PC-3 (cell line): ENCODE results near the gene ARNT2. TPM values are rescaled to one million over a fixed set of nuclear protein-coding genes. Genes with fewer than 3 reads are reported as not detected.
A peak's percentile ranks its signal among the peaks of the same experiment; 100 is the strongest.

Experiments used
- ATAC-seq: fragments of 200-7000 bp; cut with Tn5 transposase; 2 replicates; pipeline ENCODE4 v1.9.1; 2020; ENCODE audit warnings: mild to moderate bottlenecking, moderate library complexity
- BruUV-seq: library from RNA; stranded (reverse); fragments of 400-500 nt; replicated peaks from 2 replicates; lab custom pipeline; 2021; lab: Mats Ljungman, UMichigan
- CTCF ChIA-PET: fragments of 300-600 bp; sonication (Branson Sonifier 250); formaldehyde crosslinking; loops from one replicate; lab custom pipeline; 2022; ENCODE audit warnings: antibody characterized with exemption; lab: Charles Lee
- POLR2A ChIA-PET: fragments of 300-600 bp; sonication (Branson Sonifier 250); formaldehyde crosslinking; loops from one replicate; lab custom pipeline; 2022; ENCODE audit warnings: antibody characterized with exemption; ENCODE audit not compliant: unreplicated experiment; lab: Charles Lee
- DNase-seq: peaks from one replicate; pipeline ENCODE4 v3.0.0-alpha.2; 2015
- H2AFZ ChIP-seq: fragments of 300-600 bp; sonication (generic); 2 replicates; pipeline ENCODE4 v1.6.0; 2016; ENCODE audit warnings: antibody characterized with exemption, low read length
- H3F3A ChIP-seq: fragments of 300-600 bp; sonication (generic); one replicate; pipeline ENCODE4 v1.6.0; 2017; ENCODE audit warnings: antibody characterized with exemption, low read length, control low read depth, mild to moderate bottlenecking; ENCODE audit not compliant: unreplicated experiment
- H3K27ac ChIP-seq: fragments of 300-600 bp; sonication (generic); 2 replicates; pipeline ENCODE4 v1.5.1; 2016; ENCODE audit warnings: mild to moderate bottlenecking, low read length
- H3K27me3 ChIP-seq: fragments of 300-600 bp; sonication (generic); 2 replicates; pipeline ENCODE4 v1.6.1; 2016; ENCODE audit warnings: low read length, mixed read lengths
- H3K36me3 ChIP-seq: fragments of 300-600 bp; sonication (generic); 2 replicates; pipeline ENCODE4 v1.6.1; 2016; ENCODE audit warnings: low read depth, mixed run types, low read length, mixed read lengths
- H3K4me1 ChIP-seq: fragments of 300-600 bp; sonication (generic); 2 replicates; pipeline ENCODE4 v1.5.1; 2016; ENCODE audit warnings: low read length; ENCODE audit not compliant: insufficient read depth
- H3K4me2 ChIP-seq: fragments of 300-600 bp; sonication (generic); 2 replicates; pipeline ENCODE4 v1.6.0; 2016; ENCODE audit warnings: low read length
- H3K4me3 ChIP-seq: fragments of 300-600 bp; sonication (generic); 2 replicates; pipeline ENCODE4 v1.5.1; 2016; ENCODE audit warnings: mild to moderate bottlenecking, low read length, mixed read lengths
- H3K79me2 ChIP-seq: fragments of 300-600 bp; sonication (generic); 2 replicates; pipeline ENCODE4 v1.6.1; 2017; ENCODE audit warnings: low read length, mixed read lengths
- H3K9ac ChIP-seq: fragments of 300-600 bp; sonication (generic); 2 replicates; pipeline ENCODE4 v1.6.0; 2016; ENCODE audit warnings: mild to moderate bottlenecking, low read length
- H3K9me2 ChIP-seq: fragments of 300-600 bp; sonication (generic); replicated peaks from 2 replicates; pipeline ENCODE4 v1.6.1; 2016; ENCODE audit warnings: mixed run types, low read length, mixed read lengths
- H3K9me3 ChIP-seq: fragments of 300-600 bp; sonication (generic); 2 replicates; pipeline ENCODE4 v1.6.1; 2016; ENCODE audit warnings: low read length, mixed read lengths
- H4K20me1 ChIP-seq: fragments of 300-600 bp; sonication (generic); 2 replicates; pipeline ENCODE4 v1.6.1; 2016; ENCODE audit warnings: low read length, mixed read lengths
- CTCF ChIP-seq: fragments of 300-600 bp; sonication (generic); conservative IDR thresholded peaks from 2 replicates; pipeline ENCODE4 v1.5.1; 2017; ENCODE audit warnings: antibody characterized with exemption, low read depth, mild to moderate bottlenecking, low read length
- EZH2 ChIP-seq: fragments of 300-600 bp; sonication (generic); IDR thresholded peaks from one replicate; pipeline ENCODE4 v1.6.1; 2017; ENCODE audit warnings: antibody characterized with exemption, mild to moderate bottlenecking, low read length; ENCODE audit not compliant: unreplicated experiment
- EZH2phosphoT487 ChIP-seq: fragments of 300-600 bp; sonication (generic); IDR thresholded peaks from 2 replicates; pipeline ENCODE4 v1.6.1; 2018; ENCODE audit warnings: mild to moderate bottlenecking, antibody characterized with exemption, low read length, borderline replicate concordance
- intact Hi-C: fragments of 100-400 bp; cut with micrococcal nuclease; formaldehyde crosslinking; loops from 2 replicates; pipeline ENCODE4 v1.9.0; 2023
- total RNA-seq: library from RNA; depleted of rRNA; stranded (reverse); fragments of >200 nt; gene quantifications from 2 replicates; pipeline ENCODE4 v1.2.3, GENCODE V29; 2014

The ARNT2 gene
- total RNA-seq, 1 experiment from 2014 or later = 0.11 TPM

DNA sequence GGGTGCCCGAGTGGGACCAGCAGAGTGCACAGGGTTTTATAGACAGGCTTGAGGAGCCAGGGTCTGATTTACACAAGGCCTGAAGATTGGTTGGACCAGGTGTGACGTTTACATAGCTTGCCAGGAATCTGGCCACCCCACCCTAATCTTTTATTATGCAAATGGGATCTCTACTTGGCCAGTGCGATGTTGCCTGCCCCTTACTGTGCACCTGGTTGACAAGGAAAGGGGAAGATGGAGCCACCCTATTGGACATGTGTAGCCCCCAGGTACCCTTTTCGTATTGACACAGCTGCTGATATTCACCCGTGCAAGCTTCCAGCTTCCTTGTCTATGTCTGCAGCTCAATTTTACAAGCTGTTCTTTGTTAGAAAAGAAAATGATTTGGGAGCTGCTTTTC lies 132.0 kb downstream of the ARNT2 start:
- H3K9me2 ChIP-seq = no peaks in the 10 kb centered on the region
- no peak overlapping the region for H3K27ac ChIP-seq
- H3K9me3 ChIP-seq = no peaks in the 10 kb centered on the region
- intact Hi-C loops = no loop called here
- no peak overlapping the region for H3K4me3 ChIP-seq
- H3K9ac ChIP-seq = no peak overlapping the region
- TF ChIP-seq EZH2phosphoT487 = no peak
- TF ChIP-seq CTCF = no peak
- no peak for TF ChIP-seq EZH2
- no peaks in the 10 kb centered on the region for H3F3A ChIP-seq
- H3K79me2 ChIP-seq = no peaks in the 10 kb centered on the region
- no peak for DNase-seq
- ChIA-PET CTCF (no interaction called here), POLR2A (no interaction called here)
- H3K36me3 ChIP-seq = no peaks in the 10 kb centered on the region
- no TSS peak for BruUV-seq
- H3K4me2 ChIP-seq = peak overlapping the region; percentile 18
- peaks cover 6% of the 10 kb centered on the region; the same call in 1 of the 2 replicates for H3K4me1 ChIP-seq
- no peaks in the 10 kb centered on the region for H4K20me1 ChIP-seq
- no peak for ATAC-seq
- peaks cover 55% of the 10 kb centered on the region for H3K27me3 ChIP-seq
- no peak overlapping the region for H2AFZ ChIP-seq

DNA sequence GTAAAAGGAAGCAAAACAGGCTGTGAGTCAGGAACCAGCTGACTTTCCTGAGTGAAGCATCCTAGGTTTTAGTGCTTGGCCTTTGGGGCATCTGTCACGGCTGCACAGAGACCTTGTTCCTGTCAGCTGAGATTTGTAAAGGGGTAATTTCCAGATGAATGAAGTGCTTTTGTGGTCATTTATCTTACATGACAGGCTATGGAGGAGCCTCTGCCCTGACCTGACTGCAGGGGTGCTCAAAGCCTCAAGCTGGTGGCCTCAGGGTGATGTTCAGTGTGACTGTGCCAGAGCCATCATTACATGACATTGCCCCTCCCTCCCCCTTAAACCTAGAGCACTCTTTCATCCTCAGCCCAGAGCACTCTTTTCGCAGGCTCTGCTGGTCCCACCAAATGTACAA lies 132.5 kb downstream of the ARNT2 start:
- Histone ChIP-seq H3K36me3 (no peaks in the 10 kb centered on the region), H3K4me2 (0 out of 2 replicates have a peak overlapping the region, but pooled peaks have one; percentile 18), H3K9me3 (no peaks in the 10 kb centered on the region), H4K20me1 (no peaks in the 10 kb centered on the region), H3K27ac (no peak overlapping the region), H3K27me3 (peaks cover 53% of the 10 kb centered on the region), H3K9ac (no peak overlapping the region), H3F3A (no peaks in the 10 kb centered on the region), H3K79me2 (no peaks in the 10 kb centered on the region), H2AFZ (no peak overlapping the region), H3K4me3 (no peak overlapping the region), H3K4me1 (peaks cover 6% of the 10 kb centered on the region; the same call in 1 of the 2 replicates), H3K9me2 (no peaks in the 10 kb centered on the region)
- TF ChIP-seq EZH2 (no peak), EZH2phosphoT487 (no peak), CTCF (no peak)
- ChIA-PET POLR2A (no interaction called here), CTCF (no interaction called here)
- DNase-seq (no peak), ATAC-seq (no peak)
- intact Hi-C loops = no loop called here
- no TSS peak for BruUV-seq

DNA sequence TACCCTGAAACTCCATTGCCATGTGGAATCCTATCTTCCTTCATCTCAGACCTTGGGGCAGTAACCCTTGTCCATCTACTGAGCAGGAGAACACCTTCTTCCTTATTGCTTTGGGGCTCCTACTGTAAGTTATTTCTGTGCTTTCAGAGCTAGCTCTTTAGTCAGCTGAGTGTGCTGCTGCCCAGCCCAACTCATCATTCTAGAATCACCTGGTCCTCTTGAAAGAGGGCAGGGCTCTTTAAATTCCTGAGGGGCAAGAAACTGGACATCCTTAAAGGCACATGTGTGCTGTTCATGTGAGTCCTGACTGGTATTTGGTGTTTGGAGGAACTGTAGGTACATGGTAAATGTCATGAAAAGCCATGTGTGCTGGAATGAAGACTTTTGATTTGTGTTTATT lies 140.9 kb downstream of the ARNT2 start:
- H3K36me3 ChIP-seq = no peaks in the 10 kb centered on the region
- H3K27me3 ChIP-seq = peaks cover 51% of the 10 kb centered on the region; the same call in 1 of the 2 replicates
- H3K9ac ChIP-seq = no peak overlapping the region
- H3K79me2 ChIP-seq = no peaks in the 10 kb centered on the region
- H3K9me2 ChIP-seq = no peaks in the 10 kb centered on the region
- no peak for ATAC-seq
- CTCF ChIA-PET = no interaction called here
- H3K27ac ChIP-seq = no peak overlapping the region
- POLR2A ChIA-PET = no interaction called here
- DNase-seq = no peak
- H3K4me3 ChIP-seq = no peak overlapping the region
- TF ChIP-seq EZH2 = no peak
- no peak for TF ChIP-seq CTCF
- no peak for TF ChIP-seq EZH2phosphoT487
- no peaks in the 10 kb centered on the region for H4K20me1 ChIP-seq
- no peaks in the 10 kb centered on the region for H3K9me3 ChIP-seq
- peaks cover 7% of the 10 kb centered on the region; the same call in 1 of the 2 replicates for H3K4me1 ChIP-seq
- no peak overlapping the region for H2AFZ ChIP-seq
- H3F3A ChIP-seq = no peaks in the 10 kb centered on the region
- no peak overlapping the region for H3K4me2 ChIP-seq
- no TSS peak for BruUV-seq
- intact Hi-C loops = no loop called here
